Stimulated activated CD4-positive, alpha-beta T cell treated with anti-CD3 and anti-CD28 coated beads, Interleukin-4, amount 100 ng/mL, for 1 hour (primary cell): ENCODE data around the gene SOX2.

Experiments used
- DNase-seq: peaks from one replicate; pipeline ENCODE4 v3.0.0-alpha.2; 2020

SOX2 gene

GRCh38 chr3:181711325-181712135, at the start of gene SOX2:
SOX2 (plus strand) TSS chr3:181711925; CDS start chr3:181712361, 436 bp downstream.
- DNase-seq = peak; percentile 28

DNA sequence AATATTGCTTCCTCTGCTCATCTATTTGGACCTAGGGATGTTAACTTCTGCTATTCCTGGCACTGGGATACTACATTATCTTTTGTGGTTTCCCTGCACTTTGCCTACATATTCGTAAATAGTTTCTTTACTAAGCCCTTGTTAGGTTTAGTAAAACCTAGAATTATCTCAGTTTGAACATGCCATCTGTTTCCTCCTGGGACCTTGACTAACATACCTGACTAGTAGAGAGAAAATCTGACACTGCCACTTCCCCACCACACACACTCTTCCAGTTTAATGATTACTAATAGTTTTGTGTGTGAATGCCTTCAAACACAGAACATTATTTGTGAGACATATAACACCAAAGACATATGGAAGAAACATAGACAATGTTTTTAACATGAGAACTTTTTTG, 28.2 kb upstream of the SOX2 start:
- DNase-seq = no peak

DNA sequence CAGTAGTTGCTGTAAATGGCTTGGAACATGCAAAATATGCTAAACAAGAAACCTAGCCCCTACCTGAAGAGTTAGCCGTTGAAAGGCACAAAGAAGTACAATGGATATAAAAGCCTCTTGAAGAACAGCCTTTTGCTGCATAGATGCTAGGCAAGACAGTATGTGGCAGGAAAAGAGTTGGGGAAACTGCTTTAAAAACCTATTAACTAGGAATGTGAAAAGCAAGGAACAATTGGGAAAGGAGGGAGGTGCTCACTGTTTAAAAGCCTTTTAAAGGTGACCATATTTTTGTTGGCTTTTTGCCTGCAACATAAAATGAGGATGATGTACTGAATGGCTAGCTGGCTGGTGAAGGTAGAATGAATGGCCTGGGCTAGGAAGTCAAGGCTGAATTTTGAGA, 24.5 kb upstream of the SOX2 start:
- DNase-seq = no peak

- no peak for DNase-seq
Measured at GRCh38 chr3:181687731-181688130, 24.0 kb upstream of the SOX2 start.

GRCh38 chr3:181689546-181689945, 22.2 kb upstream of the SOX2 start:
- no peak for DNase-seq

- DNase-seq = no peak
Measured at GRCh38 chr3:181690769-181691168, 21.0 kb upstream of the SOX2 start.

DNA sequence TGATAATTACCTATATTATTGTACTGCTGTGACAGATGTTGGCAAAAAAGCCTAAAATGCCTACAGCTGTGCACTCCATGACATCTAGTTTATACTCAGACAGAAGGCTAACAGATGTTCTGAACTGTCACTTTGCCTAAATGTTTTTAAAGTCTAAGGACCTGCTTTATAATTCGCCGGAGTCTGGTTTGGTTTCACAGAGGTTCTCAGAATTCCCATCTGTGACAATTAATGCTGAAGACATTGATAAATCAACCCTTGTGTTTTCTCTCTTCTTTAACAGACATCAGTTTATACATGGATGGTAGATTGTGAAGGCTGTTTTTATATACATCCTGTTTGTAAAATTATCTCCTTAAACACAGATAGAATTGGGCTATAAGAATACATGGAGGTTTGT, 19.8 kb upstream of the SOX2 start:
- no peak for DNase-seq

DNA sequence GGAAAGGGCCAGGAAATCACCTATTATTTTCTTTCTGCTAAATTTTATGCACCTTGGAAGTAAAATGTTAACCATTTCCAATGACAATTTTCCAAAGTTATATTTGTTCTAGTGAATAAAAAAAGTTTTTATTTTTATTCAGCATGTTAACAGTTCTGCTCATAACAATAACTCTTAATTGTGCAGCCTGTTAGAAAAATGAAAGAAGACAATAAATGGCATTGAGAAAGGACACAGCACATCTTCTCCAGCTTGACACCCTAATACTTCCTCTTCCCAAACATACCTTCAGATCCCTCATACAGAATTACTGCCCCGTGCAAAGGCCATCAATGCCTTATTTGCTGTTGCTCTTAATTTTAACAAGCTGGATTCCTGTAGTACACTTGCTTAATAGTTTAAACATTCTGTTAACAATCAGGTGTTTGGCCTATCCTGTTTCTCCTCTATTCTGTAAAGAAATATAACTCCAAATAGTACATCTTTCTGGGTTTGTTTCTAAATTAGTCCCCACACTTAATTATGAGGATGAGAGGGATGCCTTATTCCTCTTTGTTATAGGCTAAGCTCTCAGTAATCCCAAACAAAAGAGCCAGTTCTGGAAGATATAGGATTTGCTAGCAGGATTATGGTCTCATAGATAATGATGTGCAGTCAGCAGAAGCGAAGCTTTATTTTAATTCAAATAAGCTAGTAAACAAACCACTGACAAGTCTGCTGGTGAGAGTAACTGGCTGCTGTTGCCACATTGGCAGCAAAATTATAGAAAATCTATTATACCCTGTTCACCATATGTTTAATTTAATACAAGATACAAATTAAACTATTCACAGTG, 19.2 kb upstream of the SOX2 start:
- DNase-seq = no peak

- DNase-seq = no peak
Measured at GRCh38 chr3:181693280-181693679, 18.4 kb upstream of the SOX2 start.

GRCh38 chr3:181694805-181695660, 16.7 kb upstream of the SOX2 start:
- no peak for DNase-seq

DNA sequence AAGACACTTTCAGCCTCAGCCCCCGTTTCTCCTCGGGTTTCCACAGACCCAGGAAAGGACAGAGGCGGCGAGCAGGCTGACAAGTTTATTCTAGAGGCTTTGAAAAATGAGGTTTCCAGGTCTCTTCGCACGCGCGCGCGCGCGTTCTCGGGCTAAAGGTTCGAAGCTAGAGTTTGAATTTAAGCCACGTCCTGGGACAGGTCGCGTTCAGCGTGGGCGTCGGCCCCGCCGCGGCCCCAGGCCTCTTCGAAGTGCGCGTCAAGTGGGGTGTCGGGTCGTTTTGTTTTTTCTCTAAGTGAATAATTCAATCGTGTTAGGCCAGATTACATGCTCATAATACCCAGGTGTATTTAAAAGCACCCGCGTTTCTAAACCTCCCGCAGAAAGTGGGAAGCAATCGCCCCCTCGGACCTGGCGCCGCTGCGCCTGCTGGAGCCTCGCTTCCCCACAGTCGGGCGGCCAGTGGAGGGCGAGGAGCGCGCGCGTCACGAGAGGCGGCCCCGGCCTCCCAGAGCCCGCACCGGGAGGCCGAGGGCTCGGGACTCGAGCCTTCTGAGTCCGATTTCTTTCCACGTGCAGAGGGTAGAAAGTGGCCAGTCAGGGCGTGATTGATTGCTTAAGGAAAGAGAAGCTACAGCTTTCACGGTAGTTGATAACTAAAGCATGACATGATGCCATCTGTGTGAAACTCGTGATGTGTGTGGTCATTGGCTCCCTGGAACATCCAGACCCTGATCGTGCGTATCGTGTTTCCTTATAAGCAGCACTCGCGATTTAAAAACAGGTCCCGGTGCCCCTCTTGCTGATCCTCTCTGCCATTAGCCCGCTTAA, 15.8 kb upstream of the SOX2 start:
- no peak for DNase-seq

GRCh38 chr3:181696626-181697230, 15.0 kb upstream of the SOX2 start:
- DNase-seq = no peak

DNA sequence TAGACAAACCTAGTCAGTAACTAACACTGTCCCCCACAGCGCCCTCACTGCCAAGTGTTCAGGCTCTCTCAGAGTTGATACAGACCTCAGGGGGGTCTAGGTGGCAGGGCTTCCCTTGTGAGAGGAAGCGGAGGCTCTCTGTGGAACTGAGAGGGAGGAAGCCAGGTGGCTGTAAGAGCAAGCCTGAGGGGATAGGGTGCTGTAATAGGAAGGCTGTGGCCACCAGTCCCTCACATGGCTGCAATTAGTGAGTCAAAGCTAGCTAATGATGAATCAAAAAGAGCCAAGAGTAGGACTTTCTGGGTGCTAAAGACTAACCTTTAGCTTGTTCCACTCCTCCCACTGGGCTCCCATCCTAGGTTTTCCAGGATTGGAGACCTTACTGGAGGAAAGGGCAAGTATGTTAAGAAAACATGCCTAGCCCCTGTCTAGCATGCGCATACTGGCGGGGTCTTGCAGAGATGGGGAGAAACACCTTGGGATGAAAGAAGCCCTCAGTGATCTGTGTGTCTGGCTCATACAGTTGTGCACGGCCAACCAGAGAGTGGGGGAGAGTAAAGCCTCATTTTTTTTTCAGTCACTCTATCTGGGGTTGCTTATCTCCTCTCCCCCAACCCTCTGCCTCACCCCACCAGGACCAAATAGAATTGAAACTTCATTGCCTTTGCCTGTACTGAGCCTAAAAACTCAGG, 13.3 kb upstream of the SOX2 start:
- DNase-seq = no peak

DNA sequence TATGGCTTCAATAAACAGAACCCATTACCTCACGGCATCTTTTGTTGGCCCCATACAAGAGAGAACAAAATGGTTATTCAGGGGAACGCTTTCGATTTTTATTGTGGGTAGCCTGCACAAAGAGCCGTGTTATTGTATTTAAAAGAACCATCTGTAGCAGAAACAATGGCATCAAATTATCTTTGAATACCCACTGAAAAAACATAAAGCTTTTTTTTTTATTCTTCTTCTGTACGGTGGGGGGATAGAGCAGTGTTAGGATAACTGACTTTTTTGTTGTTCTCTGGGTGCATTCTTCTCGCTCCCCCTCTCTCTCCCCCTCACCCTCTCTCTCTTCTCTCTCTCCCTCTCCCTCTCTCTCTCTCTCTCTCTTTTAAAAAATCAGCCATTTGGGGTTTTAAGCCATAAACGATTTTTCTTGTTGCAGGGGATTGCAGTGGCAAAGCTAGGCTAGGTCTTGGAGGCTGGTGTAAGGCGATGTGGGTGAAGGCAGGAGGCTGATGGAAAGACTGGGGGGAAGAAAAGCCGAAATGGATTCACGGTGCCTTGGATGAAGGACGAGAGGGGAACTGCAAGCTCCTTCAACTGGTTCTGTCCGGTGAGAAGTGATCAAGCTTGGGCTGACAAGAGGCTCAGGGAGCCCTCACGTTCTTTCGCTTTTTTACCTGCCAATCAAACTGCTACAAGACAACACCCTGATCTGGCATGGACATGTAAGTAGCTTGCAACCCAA, 12.4 kb upstream of the SOX2 start:
- DNase-seq = no peak

DNA sequence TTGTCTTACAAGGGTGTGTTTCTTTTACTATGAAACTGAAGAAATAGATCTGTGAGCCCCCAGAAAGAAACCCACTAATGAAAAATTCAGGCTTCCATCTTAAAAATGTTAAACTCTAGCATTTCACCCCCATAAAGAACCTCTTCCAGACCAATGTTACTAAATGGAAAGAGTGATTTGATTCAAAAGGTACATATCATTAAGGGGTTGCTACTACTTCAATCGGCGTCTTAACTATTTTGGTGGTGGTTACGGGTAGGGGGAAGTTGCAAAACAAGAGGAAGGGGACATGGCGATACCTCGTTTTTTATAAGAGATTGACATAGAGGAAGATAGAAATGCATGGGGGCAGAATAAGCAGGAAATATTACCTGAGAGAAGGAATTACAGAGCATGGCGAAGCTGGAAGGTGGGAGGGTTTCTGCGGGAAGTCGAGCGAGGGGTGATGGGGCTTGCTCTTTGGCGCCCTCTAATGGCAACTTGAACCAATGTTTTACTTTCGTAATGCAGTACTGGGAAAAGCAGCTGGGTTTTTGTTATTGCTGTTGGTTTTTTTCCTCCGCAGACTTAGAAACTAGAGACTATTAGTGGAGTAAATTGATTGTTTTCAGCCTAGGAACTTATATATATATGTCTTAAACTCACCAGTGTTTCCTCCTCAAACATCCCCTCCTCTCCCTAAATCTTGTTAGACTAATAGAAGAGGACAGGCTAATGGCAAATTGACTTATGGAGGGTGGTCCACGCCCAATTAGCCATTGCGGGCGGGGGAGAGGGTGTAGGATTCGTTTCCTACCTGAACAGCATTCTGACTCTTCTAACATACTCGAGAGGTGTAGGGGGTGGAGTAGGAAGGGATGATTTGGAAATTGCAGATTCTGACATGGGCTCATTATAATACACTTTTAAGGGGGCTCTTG, 11.3 kb upstream of the SOX2 start:
- DNase-seq = peak; percentile 21

DNA sequence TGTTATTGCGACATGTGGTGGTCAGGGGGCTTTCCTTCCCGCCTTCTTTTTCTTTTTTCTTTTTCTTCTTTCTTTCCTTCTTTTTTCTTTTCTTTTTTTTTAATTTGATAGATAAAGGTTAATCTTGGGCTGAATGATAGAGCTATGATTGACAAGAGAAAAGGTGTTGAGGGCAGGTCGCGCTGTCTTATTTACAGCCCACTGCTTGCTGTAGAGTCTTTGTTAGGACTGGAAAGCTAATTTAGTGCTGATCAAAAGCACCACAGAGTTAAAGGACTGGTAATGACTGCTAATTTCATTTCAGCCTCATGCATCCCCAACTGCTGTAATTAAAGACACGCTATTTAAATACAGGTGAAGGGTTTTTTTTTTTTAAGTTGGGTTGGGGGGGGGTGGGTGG, 10.6 kb upstream of the SOX2 start:
- no peak for DNase-seq

- DNase-seq = no peak
Measured at GRCh38 chr3:181703601-181704420, 7.9 kb upstream of the SOX2 start.

GRCh38 chr3:181704421-181705085, 7.2 kb upstream of the SOX2 start:
- no peak for DNase-seq
